Measurements from ENCODE around the gene EVPLL. TPM values are rescaled to one million over a fixed set of nuclear protein-coding genes. Genes with fewer than 3 reads are reported as not detected.

EVPLL gene
- total and polyA plus RNA-seq, 9 donors = not detected

DNA sequence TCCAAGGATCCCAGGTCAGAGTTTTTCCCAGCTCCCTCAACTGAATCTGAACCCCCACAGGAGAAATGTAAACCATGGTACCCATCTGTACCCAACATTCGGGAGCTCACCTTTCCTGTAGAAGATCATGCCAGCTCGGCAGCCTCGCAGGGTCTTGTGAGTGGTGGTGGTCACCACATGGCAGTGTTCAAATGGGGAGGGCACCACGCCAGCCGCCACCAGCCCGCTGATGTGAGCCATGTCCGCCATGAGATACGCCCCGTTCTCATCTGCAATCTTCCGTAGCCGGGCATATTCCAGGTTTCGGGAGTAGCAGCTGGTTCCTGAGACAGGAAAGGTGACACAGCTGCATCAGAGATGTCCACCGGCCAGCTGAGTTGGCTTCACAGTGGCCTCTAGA is 37.6 kb upstream of the EVPLL start:
- 97 to 99% (median 98%) methylated on average over 13 of the region's 13 CpGs for WGBS, 3 donors
- no peak overlapping the region for H3K4me3 ChIP-seq
- H3K27ac ChIP-seq = no peak overlapping the region
- H3K4me1 ChIP-seq (ENCODE audit: insufficient read depth) = no peaks in the 10 kb centered on the region
- TF ChIP-seq EP300 (IDR thresholded peaks at IDR 0.05) (no peak), POLR2A (IDR thresholded peaks at IDR 0.05) (no peak)
- TF ChIP-seq, protein P1, sequence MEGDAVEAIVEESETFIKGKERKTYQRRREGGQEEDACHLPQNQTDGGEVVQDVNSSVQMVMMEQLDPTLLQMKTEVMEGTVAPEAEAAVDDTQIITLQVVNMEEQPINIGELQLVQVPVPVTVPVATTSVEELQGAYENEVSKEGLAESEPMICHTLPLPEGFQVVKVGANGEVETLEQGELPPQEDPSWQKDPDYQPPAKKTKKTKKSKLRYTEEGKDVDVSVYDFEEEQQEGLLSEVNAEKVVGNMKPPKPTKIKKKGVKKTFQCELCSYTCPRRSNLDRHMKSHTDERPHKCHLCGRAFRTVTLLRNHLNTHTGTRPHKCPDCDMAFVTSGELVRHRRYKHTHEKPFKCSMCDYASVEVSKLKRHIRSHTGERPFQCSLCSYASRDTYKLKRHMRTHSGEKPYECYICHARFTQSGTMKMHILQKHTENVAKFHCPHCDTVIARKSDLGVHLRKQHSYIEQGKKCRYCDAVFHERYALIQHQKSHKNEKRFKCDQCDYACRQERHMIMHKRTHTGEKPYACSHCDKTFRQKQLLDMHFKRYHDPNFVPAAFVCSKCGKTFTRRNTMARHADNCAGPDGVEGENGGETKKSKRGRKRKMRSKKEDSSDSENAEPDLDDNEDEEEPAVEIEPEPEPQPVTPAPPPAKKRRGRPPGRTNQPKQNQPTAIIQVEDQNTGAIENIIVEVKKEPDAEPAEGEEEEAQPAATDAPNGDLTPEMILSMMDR (IDR thresholded peaks at IDR 0.05) = no peak
- no peaks in the 10 kb centered on the region for H3K27me3 ChIP-seq
- intact Hi-C loops (cut with DNase I) = no loop called here
- H3K9me3 ChIP-seq = no peaks in the 10 kb centered on the region
- H3K36me3 ChIP-seq = no peaks in the 10 kb centered on the region
- no peak for DNase-seq

GRCh38 chr17:18344021-18344420 is 33.6 kb upstream of the EVPLL start:
- intact Hi-C loops (cut with DNase I) = no loop called here
- Histone ChIP-seq H3K36me3 (no peaks in the 10 kb centered on the region), H3K27me3 (no peaks in the 10 kb centered on the region), H3K9me3 (no peaks in the 10 kb centered on the region), H3K27ac (no peak overlapping the region), H3K4me1 (ENCODE audit: insufficient read depth) (no peaks in the 10 kb centered on the region), H3K4me3 (no peak overlapping the region)
- TF ChIP-seq POLR2A (IDR thresholded peaks at IDR 0.05) (no peak), EP300 (IDR thresholded peaks at IDR 0.05) (no peak)
- TF ChIP-seq, protein P1 (IDR thresholded peaks at IDR 0.05) = no peak
- no peak for DNase-seq
- 84 to 91% (median 87%) methylated on average over 5 of the region's 5 CpGs for WGBS, 3 donors

DNA sequence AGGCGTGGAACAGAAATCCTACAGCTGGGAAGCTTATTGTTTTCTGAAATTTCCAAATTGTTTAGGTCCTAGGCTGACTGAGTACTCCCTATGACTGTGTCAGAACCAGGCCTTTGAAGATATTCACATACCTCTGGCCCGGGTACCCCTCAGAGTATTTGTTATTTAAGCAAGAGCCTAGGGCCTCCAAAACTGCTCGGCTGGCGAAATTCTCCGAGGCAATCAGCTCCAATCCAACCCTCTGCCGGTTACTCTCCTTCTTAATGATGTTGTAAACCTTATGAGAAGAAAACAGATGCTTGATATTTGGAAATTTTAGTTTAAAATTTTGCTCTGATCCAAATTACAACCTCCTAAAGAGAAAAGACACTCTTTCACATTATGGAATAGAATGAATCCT is 24.0 kb upstream of the EVPLL start:
- no peaks in the 10 kb centered on the region for H3K36me3 ChIP-seq
- intact Hi-C loops (cut with DNase I) = no loop called here
- H3K4me3 ChIP-seq = no peak overlapping the region
- TF ChIP-seq, protein P1 (IDR thresholded peaks at IDR 0.05) = no peak
- TF ChIP-seq EP300 (IDR thresholded peaks at IDR 0.05) (no peak), POLR2A (IDR thresholded peaks at IDR 0.05) (no peak)
- H3K9me3 ChIP-seq = no peaks in the 10 kb centered on the region
- WGBS, 3 donors = 90 to 93% (median 92%) methylated on average over 6 of the region's 6 CpGs
- no peak for DNase-seq
- H3K27ac ChIP-seq = no peak overlapping the region
- no peaks in the 10 kb centered on the region for H3K4me1 ChIP-seq (ENCODE audit: insufficient read depth)
- no peaks in the 10 kb centered on the region for H3K27me3 ChIP-seq

DNA sequence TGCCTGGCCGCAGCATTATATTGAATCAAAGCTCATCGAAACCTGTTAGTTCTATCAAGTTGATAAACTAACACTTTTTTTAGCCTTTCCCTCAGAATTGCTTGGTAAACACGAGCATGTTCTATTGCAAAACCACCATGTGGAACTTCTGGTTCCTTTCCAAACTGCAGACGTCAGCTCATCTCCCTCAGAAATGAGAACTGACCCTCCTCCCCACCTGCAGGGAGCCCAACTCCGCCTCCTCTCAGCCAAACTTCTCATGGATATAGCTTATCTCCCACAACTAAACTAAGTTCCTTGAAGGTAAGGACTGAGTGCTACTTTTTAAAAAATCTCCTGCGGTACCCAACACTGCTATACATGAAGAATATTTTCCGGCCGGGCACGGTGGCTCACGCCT is 21.0 kb upstream of the EVPLL start:
- WGBS, 3 donors = 71 to 77% (median 75%) methylated on average over 10 of the region's 10 CpGs
- Histone ChIP-seq H3K9me3 (no peaks in the 10 kb centered on the region), H3K27me3 (no peaks in the 10 kb centered on the region), H3K27ac (no peak overlapping the region), H3K4me1 (ENCODE audit: insufficient read depth) (no peaks in the 10 kb centered on the region), H3K36me3 (no peaks in the 10 kb centered on the region), H3K4me3 (no peak overlapping the region)
- intact Hi-C loops (cut with DNase I) = no loop called here
- TF ChIP-seq EP300 (IDR thresholded peaks at IDR 0.05) (no peak), POLR2A (IDR thresholded peaks at IDR 0.05) (no peak)
- TF ChIP-seq, protein P1 (IDR thresholded peaks at IDR 0.05) = no peak
- DNase-seq = peak in 2 of 5 donors; percentile 51 to 62

DNA sequence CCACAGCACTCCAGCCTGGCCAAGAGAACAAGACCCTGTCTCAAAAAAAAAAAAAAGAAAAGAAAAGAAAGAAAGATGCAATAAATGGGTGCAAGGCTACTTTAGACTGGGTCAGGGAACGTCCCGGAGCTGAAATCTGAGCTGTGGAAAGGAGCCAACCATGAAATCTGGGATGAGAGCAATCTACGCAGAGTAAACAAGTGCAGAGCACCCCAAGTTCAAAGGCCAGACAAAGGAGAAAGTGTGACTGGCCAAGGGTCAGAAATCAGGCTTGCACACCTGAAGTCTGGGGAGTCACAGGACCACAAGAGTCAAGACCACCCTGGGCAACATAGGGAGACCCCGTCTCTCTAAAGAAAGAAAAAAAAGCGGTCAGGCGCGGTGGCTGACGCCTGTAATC is 17.1 kb upstream of the EVPLL start:
- WGBS, 3 donors = 87 to 91% (median 91%) methylated on average over 8 of the region's 8 CpGs
- intact Hi-C loops (cut with DNase I) = no loop called here
- Histone ChIP-seq H3K27ac (no peak overlapping the region), H3K4me1 (ENCODE audit: insufficient read depth) (peaks cover 3% of the 10 kb centered on the region), H3K4me3 (no peak overlapping the region), H3K27me3 (no peaks in the 10 kb centered on the region), H3K9me3 (no peaks in the 10 kb centered on the region), H3K36me3 (no peaks in the 10 kb centered on the region)
- TF ChIP-seq EP300 (IDR thresholded peaks at IDR 0.05) (no peak), POLR2A (IDR thresholded peaks at IDR 0.05) (no peak)
- TF ChIP-seq, protein P1 (IDR thresholded peaks at IDR 0.05) = no peak
- DNase-seq = no peak

All from ovary (tissue), 9 donors.